HEK293T (cell line): ENCODE results near the gene NAT9.

Experiments used
- BHLHE40 ChIP-seq: fragments of 450-650 bp; IDR thresholded peaks from 2 replicates; pipeline ENCODE4 v1.6.1; 2016; ENCODE audit warnings: mild to moderate bottlenecking, moderate library complexity, borderline replicate concordance
- ELF4 ChIP-seq: fragments of 450-650 bp; IDR thresholded peaks from 2 replicates; pipeline ENCODE4 v1.6.1; 2017; ENCODE audit warnings: antibody characterized with exemption
- FOXA1 ChIP-seq: fragments of 450-650 bp; IDR thresholded peaks from 2 replicates; pipeline ENCODE4 v1.6.1; 2016; ENCODE audit warnings: mild to moderate bottlenecking
- FOXK2 ChIP-seq: fragments of 450-650 bp; IDR thresholded peaks from 2 replicates; pipeline ENCODE4 v1.6.1; 2016; ENCODE audit warnings: mild to moderate bottlenecking
- FOXM1 ChIP-seq: fragments of 450-650 bp; IDR thresholded peaks from 2 replicates; pipeline ENCODE4 v1.6.1; 2017; ENCODE audit warnings: mild to moderate bottlenecking, borderline replicate concordance
- L3MBTL2 ChIP-seq: fragments of 450-650 bp; conservative IDR thresholded peaks from 2 replicates; pipeline ENCODE4 v1.6.1; 2016; ENCODE audit warnings: mild to moderate bottlenecking
- PKNOX1 ChIP-seq: fragments of 450-650 bp; IDR thresholded peaks from 2 replicates; pipeline ENCODE4 v1.6.1; 2016
- SP1 ChIP-seq: fragments of 450-650 bp; IDR thresholded peaks from 2 replicates; pipeline ENCODE4 v1.6.1; 2017
- SUZ12 ChIP-seq: fragments of 450-650 bp; IDR thresholded peaks from 2 replicates; pipeline ENCODE4 v1.6.1; 2016; ENCODE audit warnings: mild to moderate bottlenecking
- TARDBP ChIP-seq: fragments of 450-650 bp; IDR thresholded peaks from 2 replicates; pipeline ENCODE4 v1.6.1; 2016
- ZNF384 ChIP-seq: fragments of 450-650 bp; IDR thresholded peaks from 2 replicates; pipeline ENCODE4 v1.6.1; 2016

GRCh38 chr17:74786431-74787055, 10.4 kb upstream of the NAT9 start:
- TF ChIP-seq BHLHE40 (no peak), ELF4 (no peak), FOXM1 (no peak), FOXK2 (no peak), TARDBP (no peak), L3MBTL2 (no peak), SUZ12 (no peak), FOXA1 (no peak), ZNF384 (no peak), SP1 (no peak), PKNOX1 (no peak)
